GM19240 (cell line): ENCODE measurements around the gene PDGFRA.
"Not testable (repeated sequence)": the region's sequence is repeated elsewhere in the genome, so short reads cannot be mapped to it uniquely, and the experiment has no call there.

Source experiments
- DNase-seq: peaks from one replicate; pipeline ENCODE4 v3.0.0; 2011; ENCODE audit warnings: low spot score; ENCODE audit not compliant: insufficient read length

PDGFRA gene

DNA sequence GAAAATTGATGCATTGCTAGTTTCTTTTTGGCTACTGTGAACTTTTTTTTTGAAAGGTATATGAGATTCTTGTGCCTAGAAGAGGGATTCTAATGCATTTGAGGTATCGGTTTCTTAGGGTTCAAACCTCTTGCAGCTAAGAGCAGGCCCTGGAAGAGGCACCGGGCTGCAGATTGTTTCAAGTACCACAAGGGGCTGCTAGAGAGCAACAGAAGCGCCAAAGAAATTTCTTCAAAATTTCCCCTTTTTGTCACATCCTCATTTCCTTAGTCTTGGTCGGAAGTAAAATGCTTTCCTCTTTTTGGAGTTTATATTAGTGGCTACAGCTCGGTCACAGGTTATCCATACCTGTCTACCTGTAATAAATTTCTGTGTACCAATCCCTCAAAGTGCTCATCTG, 89.8 kb downstream of the PDGFRA start:
- DNase-seq = no peak

DNA sequence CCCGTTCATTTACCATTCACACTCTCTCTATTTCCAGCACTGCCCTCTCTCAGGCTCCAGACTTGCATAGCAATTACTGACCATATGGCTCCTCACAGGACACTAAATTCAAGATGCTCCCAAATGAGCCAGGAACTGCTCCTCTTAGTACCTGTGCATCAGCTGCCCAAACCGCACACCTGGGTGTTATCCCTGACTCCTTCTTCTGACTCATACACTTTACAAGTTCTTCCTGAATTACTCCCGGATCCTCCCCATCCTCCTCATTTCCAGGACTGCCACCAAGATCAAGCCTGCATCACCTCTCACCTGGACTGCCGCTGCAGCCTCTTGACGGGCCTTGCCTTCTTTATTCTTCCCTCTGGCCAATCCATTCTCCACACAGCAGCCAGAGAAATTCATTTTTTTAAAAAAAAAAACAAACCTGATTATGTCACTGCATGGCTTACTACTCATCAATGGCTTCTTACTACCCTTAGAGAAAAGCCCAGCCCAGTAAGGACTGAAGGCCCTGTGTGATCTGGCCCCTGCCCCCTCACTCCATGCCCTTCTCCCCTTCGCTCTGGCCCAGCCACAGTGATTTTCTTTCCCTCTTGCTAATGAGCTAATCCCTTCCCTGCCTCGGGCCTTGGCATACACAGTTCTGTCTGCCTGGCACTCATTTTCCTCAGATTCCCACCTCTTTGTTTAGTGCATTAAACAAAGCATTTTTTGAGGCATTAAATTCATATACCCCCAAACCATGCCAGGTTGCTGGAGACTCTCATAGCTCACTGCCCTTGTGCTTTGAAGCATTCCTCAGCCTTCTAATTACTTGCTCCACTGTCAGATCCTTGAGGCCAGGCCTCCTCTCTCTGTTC, 92.0 kb downstream of the PDGFRA start:
- no peak for DNase-seq

DNA sequence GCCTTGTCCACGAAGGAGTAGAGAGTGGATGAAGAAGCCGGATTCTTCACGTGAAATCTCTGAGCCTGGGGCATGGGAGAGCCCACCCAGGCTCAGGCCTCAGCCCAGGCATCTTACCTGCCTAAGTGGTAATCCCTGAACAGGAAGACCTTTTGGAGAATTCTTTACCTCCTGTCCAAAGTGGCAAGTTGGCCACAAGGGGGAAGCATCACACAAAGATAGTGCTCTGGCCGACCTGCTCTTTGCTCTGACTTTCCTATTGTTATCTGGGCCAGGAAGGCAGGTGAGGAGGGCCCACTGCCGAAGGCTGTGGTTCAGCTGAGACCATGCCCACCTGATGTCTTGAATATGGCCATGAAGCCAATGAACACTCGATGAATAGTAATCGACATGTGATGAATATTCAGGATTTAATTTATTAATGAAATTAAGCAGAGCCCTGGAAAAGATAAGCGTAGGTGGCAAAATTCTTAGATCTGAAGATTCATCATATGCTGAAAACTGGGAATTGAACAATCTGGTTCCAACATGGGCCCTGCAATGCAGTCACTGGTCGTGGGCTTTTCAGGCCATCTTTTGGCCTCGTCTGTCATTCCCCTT, 93.8 kb downstream of the PDGFRA start:
- peak; percentile 68 for DNase-seq

DNA sequence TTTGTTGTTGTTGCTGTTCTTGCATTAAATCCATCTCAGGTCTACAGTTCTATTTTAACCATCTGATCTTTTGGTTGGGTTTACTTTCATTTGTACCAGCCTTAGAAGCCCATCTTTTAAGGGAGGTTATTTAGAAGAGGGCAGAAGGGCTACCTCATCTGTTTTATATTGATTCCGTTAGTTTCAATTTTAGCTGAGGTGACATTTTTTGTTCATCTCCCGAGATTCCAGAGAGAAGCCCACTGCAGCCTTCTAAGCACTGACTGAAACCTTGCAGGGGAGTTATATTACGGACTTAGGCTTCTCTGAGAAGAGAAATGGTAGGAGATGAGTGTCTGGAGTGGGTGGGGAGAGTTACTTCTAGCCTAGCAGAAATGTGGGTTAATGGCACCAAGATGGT, 101.8 kb downstream of the PDGFRA start:
- no peak for DNase-seq

DNA sequence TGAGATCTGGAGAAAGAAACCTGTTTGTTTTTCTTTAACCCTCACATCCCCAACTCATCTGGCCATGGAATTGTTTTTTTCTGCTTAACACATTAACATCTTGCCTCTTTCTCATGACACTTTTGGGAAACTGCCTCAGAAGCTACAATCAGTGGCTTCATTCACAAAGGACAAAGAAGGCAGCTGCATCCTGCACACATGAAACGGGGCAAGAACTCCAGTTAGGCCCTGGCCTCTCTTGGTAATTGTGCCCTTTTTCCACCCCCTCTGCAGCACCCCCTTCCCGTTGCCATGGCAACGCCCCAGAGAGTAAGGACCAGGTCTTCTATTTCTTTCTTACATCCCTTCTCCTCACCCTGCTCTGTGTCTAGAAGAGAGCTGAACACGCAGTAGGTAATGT, 103.4 kb downstream of the PDGFRA start:
- DNase-seq = no peak

DNA sequence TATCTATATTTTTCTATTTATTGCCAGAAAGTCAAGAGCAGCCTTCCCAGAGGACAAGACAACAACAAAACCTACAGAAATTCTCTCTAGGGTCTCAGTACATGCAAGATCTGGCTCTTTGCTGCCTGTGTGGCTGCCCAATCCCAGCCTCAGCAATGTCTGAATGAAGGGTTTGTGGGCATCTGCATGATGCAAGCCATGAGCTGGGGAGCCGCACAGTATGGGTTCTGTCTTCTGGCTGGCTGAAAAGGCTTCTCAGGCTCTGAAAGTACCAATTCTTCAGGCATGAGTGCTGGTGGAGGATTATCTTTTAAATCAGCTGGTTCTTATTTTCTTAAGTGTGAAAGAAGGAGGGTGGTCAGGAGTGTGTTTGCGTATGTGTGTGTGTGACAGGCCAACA, 104.6 kb downstream of the PDGFRA start:
- no peak for DNase-seq

DNA sequence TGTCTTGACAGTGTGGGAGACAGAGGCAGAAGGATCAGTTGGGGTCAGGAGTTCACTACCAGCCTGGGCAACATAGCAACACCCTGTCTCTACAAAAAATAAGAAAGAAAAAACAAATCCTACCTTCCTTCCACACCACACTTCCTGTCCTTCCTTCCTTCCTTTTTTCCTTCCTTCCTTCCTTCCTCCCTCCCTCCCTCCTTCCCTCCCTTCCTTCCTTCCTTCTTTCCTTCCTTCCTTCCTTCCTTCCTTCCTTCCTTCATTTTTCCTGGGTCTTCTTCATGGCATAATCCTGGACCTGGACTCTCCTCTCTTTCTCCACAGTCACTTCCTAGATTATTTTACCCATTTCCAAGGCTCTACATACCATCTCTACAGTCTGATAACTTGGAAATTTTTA, 105.7 kb downstream of the PDGFRA start:
- DNase-seq = not testable (repeated sequence)

DNA sequence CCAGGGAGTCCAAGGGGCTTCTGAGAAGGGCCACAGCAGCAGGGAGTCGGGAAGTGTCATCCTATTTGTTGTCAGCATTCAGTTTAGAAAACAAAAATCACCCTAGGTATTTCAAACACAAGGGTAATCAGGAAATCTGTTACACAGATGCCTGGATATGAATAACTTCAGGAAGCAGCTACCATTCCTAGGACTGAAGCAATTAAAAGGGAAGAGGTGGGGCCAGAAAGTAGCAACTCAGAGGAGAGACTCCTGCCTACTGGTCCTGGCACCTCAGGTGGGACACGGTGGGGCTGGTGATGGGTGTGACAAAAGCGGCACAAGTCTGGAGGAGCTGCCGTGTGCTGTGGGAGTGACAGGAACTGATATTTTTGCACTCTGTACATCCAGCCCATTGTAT, 107.9 kb downstream of the PDGFRA start:
- no peak for DNase-seq

DNA sequence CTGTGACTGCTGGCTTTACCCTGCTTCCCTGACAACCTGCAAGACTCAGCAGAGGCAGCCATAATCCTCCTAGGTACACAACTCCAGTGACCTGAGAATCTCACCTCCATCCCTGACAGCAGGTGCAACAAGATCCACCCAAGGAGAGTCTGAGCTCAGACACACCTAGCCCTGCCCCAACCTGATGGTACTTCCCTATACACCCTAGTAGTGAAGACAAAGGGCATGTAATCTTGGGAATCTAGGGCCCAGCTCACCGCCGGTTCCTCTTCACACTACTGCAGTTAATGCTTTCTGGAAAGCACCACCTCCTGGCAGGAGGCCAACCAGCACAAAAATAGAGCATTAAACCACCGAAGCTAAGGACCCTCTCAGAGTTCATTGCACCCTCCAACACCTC, 113.0 kb downstream of the PDGFRA start:
- DNase-seq = not testable (repeated sequence)
